ENCODE results near the gene HBA2. TPM values are rescaled to one million over a fixed set of nuclear protein-coding genes. Genes with fewer than 3 reads are reported as not detected.

Gene HBA2
- total RNA-seq, 4 donors from 2014 or later, result 1.3 to 348 (median 64.4) TPM

DNA sequence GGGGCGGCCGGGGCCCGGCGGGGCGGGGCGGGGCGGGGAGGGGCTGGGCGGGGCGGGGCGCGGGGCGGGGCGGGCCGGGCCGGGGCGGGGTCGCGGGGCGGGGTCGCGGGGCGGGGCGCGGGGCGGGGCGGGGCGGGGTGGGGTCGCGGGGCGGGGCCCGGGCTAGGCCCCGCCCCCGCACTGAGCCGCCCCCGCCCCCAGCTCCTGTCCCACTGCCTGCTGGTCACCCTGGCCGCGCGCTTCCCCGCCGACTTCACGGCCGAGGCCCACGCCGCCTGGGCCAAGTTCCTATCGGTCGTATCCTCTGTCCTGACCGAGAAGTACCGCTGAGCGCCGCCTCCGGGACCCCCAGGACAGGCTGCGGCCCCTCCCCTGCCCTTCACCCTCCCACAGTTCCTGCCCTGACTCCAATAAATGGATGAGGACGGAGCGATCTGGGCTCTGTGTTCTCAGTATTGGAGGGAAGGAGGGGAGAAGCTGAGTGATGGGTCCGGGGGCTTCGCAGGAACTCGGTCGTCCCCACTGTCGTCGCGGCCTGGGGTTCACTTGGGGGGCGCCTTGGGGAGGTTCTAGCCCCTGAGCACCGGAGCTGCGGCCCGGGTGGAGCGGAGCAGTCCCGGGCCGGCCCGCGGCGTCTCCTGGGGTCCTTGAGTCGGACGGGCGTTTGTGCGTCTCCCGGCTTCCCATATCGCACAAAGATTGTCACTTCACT, 7.7 kb upstream of the HBA2 start:
- 2 to 6% methylated on average over 33 to 42 of the region's 77 CpGs for WGBS, 2 donors
- no peak for DNase-seq (ENCODE audit: low spot score in 2 of 2)
- intact Hi-C loops (cut with DNase I; ENCODE audit: low total_unique reads), result no loop called here
- no peak overlapping the region for H3K4me3 ChIP-seq (ENCODE audit: low read depth, poor library complexity, severe bottlenecking)
- no peak for TF ChIP-seq POLR2A (IDR thresholded peaks at IDR 0.05)
- TF ChIP-seq, protein P1, sequence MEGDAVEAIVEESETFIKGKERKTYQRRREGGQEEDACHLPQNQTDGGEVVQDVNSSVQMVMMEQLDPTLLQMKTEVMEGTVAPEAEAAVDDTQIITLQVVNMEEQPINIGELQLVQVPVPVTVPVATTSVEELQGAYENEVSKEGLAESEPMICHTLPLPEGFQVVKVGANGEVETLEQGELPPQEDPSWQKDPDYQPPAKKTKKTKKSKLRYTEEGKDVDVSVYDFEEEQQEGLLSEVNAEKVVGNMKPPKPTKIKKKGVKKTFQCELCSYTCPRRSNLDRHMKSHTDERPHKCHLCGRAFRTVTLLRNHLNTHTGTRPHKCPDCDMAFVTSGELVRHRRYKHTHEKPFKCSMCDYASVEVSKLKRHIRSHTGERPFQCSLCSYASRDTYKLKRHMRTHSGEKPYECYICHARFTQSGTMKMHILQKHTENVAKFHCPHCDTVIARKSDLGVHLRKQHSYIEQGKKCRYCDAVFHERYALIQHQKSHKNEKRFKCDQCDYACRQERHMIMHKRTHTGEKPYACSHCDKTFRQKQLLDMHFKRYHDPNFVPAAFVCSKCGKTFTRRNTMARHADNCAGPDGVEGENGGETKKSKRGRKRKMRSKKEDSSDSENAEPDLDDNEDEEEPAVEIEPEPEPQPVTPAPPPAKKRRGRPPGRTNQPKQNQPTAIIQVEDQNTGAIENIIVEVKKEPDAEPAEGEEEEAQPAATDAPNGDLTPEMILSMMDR (IDR thresholded peaks at IDR 0.05), result no peak

DNA sequence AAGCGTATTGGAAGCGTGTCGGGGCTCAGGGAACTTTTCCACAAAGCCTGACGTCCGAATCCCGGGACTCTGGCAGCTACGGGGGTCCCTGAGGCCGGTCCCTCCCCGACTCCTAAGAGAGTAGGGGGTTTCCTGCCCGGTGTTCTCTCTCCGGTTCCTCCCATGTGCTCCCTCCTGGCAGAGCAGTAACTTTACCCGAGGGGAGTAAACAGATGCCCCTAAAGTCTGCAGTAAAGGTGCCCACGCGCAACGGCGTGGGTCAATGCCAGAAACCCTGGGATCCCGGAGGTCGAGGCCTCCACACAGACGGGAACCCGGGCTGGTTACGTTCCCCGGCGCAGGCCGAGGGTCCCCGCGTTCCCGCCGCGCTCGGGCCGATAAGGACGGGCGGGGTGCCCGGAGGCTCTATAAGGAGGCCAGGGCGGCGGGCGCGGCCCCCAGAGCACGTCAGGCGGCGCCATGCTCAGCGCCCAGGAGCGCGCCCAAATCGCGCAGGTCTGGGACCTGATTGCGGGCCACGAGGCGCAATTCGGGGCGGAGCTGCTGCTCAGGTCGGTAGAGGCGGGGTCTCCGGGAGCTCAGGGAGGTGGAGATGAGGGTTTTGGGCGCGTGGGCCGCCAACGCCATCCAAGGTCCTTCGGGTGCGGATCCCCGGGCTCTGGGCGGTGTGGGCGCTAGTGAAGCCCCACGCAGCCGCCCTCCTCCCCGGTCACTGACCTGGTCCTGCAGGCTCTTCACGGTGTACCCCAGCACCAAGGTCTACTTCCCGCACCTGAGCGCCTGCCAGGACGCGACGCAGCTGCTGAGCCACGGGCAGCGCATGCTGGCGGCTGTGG, 6.9 kb upstream of the HBA2 start, which contains the start of gene HBM:
HBM (plus strand) TSS at position 440 of the 836 bp plus-strand sequence; CDS start at position 460, 20 bp downstream.
- DNase-seq (ENCODE audit: low spot score in 2 of 2), result no peak
- WGBS, 2 donors, result 4 to 5% methylated on average over 44 to 53 of the region's 75 CpGs
- no peak for TF ChIP-seq POLR2A (IDR thresholded peaks at IDR 0.05)
- TF ChIP-seq, protein P1 (IDR thresholded peaks at IDR 0.05), result no peak
- no peak within 1 kb of the TSS for H3K4me3 ChIP-seq (ENCODE audit: low read depth, poor library complexity, severe bottlenecking)
- intact Hi-C loops (cut with DNase I; ENCODE audit: low total_unique reads), result no loop called here

DNA sequence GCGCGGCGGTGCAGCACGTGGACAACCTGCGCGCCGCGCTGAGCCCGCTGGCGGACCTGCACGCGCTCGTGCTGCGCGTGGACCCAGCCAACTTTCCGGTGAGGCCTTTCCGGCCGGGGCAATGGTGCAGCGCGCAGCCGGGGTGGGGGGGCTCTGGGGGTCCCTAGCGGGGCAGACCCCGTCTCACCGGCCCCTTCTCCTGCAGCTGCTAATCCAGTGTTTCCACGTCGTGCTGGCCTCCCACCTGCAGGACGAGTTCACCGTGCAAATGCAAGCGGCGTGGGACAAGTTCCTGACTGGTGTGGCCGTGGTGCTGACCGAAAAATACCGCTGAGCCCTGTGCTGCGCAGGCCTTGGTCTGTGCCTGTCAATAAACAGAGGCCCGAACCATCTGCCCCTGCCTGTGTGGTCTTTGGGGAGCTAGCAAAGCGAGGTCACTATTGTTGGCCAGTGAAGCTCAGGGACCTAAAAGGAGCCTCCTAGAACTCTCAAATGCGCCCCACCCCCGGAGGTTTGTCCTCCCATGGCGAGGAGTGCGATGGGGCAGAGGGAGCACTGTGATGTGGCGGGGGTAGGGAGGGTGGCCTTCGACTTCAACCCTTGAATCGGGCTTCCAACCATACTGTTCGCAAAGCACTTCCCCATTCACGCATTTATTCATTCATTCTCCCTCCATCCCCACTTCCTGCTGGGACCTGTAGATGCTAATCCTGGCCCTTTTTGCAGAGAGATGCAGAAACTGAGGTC, 6.1 kb upstream of the HBA2 start:
- intact Hi-C loops (cut with DNase I; ENCODE audit: low total_unique reads), result no loop called here
- no peak overlapping the region for H3K4me3 ChIP-seq (ENCODE audit: low read depth, poor library complexity, severe bottlenecking)
- TF ChIP-seq, protein P1 (IDR thresholded peaks at IDR 0.05), result no peak
- TF ChIP-seq POLR2A (IDR thresholded peaks at IDR 0.05), result no peak
- no peak for DNase-seq (ENCODE audit: low spot score in 2 of 2)
- WGBS, 2 donors, result 4 to 8% methylated on average over 21 to 22 of the region's 45 CpGs

GRCh38 chr16:167122-167690, 5.5 kb upstream of the HBA2 start:
- no peak for DNase-seq (ENCODE audit: low spot score in 2 of 2)
- no peak for TF ChIP-seq POLR2A (IDR thresholded peaks at IDR 0.05)
- TF ChIP-seq, protein P1 (IDR thresholded peaks at IDR 0.05), result no peak
- H3K4me3 ChIP-seq (ENCODE audit: low read depth, poor library complexity, severe bottlenecking), result no peak overlapping the region
- intact Hi-C loops (cut with DNase I; ENCODE audit: low total_unique reads), result no loop called here
- 15% methylated on average over 11 of the region's 11 CpGs for WGBS, 2 donors

DNA sequence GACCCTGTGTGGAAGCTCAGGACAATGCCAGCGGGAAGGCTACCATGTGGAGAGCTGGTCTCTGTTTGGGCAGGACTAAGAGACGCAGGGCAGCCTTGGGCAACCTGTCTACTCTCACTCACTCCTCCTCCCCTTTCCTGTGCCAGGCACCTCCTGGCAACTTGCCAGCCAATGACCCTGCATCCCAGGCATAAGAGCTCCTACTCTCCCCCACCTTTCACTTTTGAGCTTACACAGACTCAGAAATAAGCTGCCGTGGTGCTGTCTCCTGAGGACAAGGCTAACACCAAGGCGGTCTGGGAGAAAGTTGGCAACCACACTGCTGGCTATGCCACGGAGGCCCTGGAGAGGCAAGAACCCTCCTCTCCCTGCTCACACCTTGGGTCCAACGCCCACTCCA, 4.3 kb upstream of the HBA2 start:
- H3K4me3 ChIP-seq (ENCODE audit: low read depth, poor library complexity, severe bottlenecking), result no peak overlapping the region
- TF ChIP-seq, protein P1 (IDR thresholded peaks at IDR 0.05), result no peak
- TF ChIP-seq POLR2A (IDR thresholded peaks at IDR 0.05), result no peak
- WGBS, 2 donors, result 62 to 69% methylated on average over 6 of the region's 6 CpGs
- intact Hi-C loops (cut with DNase I; ENCODE audit: low total_unique reads), result no loop called here
- no peak for DNase-seq (ENCODE audit: low spot score in 2 of 2)

All from lower leg skin (tissue), 4 donors.